OCI-LY7 (cell line): ENCODE data around the gene ADGRG6.

Experiments
- CTCF ChIP-seq: fragments of 200-600 bp; sonication (generic); conservative IDR thresholded peaks from 2 replicates; pipeline ENCODE4 v1.5.1; 2014; ENCODE audit warnings: mild to moderate bottlenecking, antibody characterized with exemption, low read length, moderate library complexity, mixed read lengths
- EZH2phosphoT487 ChIP-seq: fragments of 200-600 bp; sonication (generic); IDR thresholded peaks from 2 replicates; pipeline ENCODE4 v1.6.1; 2018; ENCODE audit warnings: low read depth, borderline replicate concordance, mild to moderate bottlenecking, mixed run types, antibody characterized with exemption, low read length, moderate library complexity, mixed read lengths

- no peak for TF ChIP-seq CTCF
- TF ChIP-seq EZH2phosphoT487, result no peak
Observed at GRCh38 chr6:142463988-142464387, 162.2 kb downstream of the ADGRG6 start.
